ENCODE measurements around the gene TRAPPC12. TPM values are rescaled to one million over a fixed set of nuclear protein-coding genes. Genes with fewer than 3 reads are reported as not detected.

The TRAPPC12 gene
- total RNA-seq, result 10 to 100 TPM; 79.9 to 89.4 (median 84.5) TPM

DNA sequence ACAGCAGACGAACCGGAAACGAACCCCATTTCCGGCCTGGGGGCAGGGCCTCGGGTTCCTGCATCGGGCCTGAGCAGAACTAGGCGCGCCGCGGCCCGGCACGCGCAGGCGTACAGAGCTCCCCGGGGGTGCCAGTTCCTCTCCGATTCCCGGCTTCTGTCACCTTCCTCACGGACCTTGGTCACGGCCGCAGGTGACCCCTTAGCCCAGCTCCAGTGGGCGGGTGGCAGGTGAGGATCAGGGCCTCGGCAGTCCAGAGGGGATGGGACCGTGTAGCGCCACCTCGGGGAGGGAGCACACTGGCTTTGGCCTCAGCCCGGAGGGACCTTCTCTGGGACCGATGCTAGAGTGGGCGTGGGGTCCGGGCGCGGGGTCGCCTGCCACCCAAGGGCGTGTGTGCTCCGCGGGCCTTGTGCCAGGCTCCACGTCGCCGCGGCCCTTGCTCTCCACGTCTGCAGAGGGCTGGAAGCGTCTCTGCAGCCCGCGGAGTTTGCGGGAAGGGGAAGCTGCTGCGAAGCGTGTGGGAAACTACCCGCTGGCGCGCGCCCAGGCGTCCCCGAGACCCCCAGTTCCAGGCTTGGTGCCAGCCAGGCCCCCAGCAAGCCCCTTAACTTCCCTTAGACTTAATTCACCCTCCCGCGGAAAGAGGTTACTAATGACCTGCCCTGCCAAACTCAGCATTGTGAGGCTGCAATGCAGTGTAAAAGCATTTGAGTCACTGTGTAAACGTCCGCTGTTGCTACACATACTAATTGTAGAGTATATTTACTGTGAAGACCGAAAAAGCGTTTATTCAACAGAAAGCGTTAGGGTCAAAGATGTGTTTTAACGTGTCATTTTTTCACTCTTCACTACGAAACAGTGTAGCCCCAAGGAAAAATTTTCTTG lies at the start of gene TRAPPC12:
TSS of gene TRAPPC12 (plus strand) at position 48 of the 888 bp plus-strand sequence. CDS start 7,930 bp downstream, outside the sequence.
- no peaks in the 10 kb centered on the region for H3K9me3 Mint-ChIP-seq
- H3K36me3 Mint-ChIP-seq (ENCODE audit: insufficient read depth), result peaks cover 10% of the 10 kb centered on the region
- peaks cover 44% of the 10 kb centered on the region for H3K4me1 Mint-ChIP-seq (ENCODE audit: low read depth)
- peak; percentile 90 for DNase-seq
- ATAC-seq, result peak; percentile 78 to 84
- peak within 1 kb of the TSS; percentile 97 for H3K4me3 Mint-ChIP-seq
- no peaks in the 10 kb centered on the region for H3K27me3 Mint-ChIP-seq (ENCODE audit: low read depth)

- no peak for DNase-seq
- no peak overlapping the region for H3K4me3 Mint-ChIP-seq
Measured at GRCh38 chr2:3332133-3332532, 47.4 kb upstream of the TRAPPC12 start.

DNA sequence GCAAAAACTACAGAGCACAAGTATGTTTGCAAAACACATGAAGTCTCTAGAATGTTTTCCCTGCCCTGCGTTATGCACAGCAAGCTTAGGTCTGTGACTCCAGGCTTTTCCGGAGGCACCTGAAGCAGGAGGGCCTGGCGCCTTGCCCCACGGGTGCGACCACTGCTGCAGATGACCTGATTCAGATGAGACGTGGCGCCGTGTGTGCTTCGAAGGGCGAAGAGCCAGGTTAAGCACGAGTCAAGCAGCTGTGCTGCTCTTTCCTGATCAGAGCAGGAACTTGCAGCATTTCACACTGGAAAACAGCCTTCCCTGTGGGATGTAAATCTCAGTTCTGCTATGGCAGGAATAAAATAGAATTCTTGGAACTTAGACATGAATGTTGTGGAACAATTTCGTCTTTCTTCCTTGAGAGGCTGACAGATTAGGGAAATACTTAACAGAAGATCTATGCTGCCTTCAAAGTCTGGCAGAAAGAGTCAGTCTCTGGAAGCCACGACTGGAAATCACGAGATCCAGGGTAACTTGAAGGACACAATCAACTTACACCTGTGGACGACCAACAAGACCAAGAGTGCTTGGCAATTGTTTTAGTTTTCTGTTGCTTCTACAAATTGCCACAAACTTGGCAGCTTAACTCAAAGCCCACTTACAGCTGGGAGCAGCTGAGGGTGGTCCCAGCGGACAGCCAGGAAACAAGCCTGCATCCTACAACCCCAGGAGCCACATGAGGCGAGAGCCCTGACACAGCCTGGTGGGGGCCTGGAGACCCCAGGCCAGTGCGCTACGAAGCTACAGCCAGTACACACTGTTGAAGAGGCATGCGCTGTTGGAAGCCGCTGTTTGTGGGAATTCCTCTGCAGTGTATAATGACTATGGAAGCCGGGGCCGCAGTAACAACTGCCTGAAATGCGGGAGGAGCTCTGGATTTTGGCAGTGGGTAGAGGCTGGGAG lies 44.8 kb upstream of the TRAPPC12 start:
- no peaks in the 10 kb centered on the region for H3K4me1 Mint-ChIP-seq (ENCODE audit: low read depth)
- no peaks in the 10 kb centered on the region for H3K9me3 Mint-ChIP-seq
- DNase-seq, result no peak
- no peak for ATAC-seq
- H3K36me3 Mint-ChIP-seq (ENCODE audit: insufficient read depth), result peaks cover 47% of the 10 kb centered on the region
- no peaks in the 10 kb centered on the region for H3K27me3 Mint-ChIP-seq (ENCODE audit: low read depth)
- no peak overlapping the region for H3K4me3 Mint-ChIP-seq

More at GRCh38 chr2:3332133-3332532, 47.4 kb upstream of the TRAPPC12 start:
- no peaks in the 10 kb centered on the region for H3K9me3 Mint-ChIP-seq
- no peak for ATAC-seq
- H3K36me3 Mint-ChIP-seq (ENCODE audit: insufficient read depth), result peaks cover 39% of the 10 kb centered on the region
- no peaks in the 10 kb centered on the region for H3K4me1 Mint-ChIP-seq (ENCODE audit: low read depth)
- no peaks in the 10 kb centered on the region for H3K27me3 Mint-ChIP-seq (ENCODE audit: low read depth)

- H3K4me1 Mint-ChIP-seq (ENCODE audit: low read depth), result no peaks in the 10 kb centered on the region
- no peaks in the 10 kb centered on the region for H3K27me3 Mint-ChIP-seq (ENCODE audit: low read depth)
- peaks cover 35% of the 10 kb centered on the region for H3K36me3 Mint-ChIP-seq (ENCODE audit: insufficient read depth)
- ATAC-seq (no peak), DNase-seq (no peak)
- H3K4me3 Mint-ChIP-seq, result no peak overlapping the region
- no peaks in the 10 kb centered on the region for H3K9me3 Mint-ChIP-seq
Measured at GRCh38 chr2:3336844-3337243, 42.6 kb upstream of the TRAPPC12 start.

GRCh38 chr2:3338340-3338739 lies 41.2 kb upstream of the TRAPPC12 start:
- H3K36me3 Mint-ChIP-seq (ENCODE audit: insufficient read depth), result peaks cover 29% of the 10 kb centered on the region
- DNase-seq (no peak), ATAC-seq (no peak)
- H3K9me3 Mint-ChIP-seq, result no peaks in the 10 kb centered on the region
- H3K27me3 Mint-ChIP-seq (ENCODE audit: low read depth), result no peaks in the 10 kb centered on the region
- H3K4me3 Mint-ChIP-seq, result no peak overlapping the region
- no peaks in the 10 kb centered on the region for H3K4me1 Mint-ChIP-seq (ENCODE audit: low read depth)

GRCh38 chr2:3340144-3340543 lies 39.4 kb upstream of the TRAPPC12 start:
- H3K4me1 Mint-ChIP-seq (ENCODE audit: low read depth), result no peaks in the 10 kb centered on the region
- H3K9me3 Mint-ChIP-seq, result no peaks in the 10 kb centered on the region

DNA sequence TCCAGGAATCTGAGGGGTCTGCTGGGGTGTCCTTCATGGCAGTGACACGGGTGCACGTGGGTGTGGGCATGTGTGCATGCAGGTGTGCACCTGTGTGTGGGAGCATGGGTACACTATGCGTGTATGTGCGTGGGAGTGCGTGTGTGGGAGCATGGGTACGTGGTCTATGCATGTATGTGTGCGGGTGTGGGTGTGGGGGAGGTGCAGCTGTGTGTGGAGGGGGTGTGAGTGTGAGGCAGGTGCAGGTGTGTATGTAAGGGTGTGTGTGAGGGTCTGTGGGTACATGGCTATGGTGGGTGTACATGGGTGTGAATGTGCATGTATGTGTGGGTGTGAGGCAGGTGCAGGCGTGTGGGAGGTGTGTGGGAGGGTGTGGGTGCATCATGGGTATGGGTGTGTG lies 38.2 kb upstream of the TRAPPC12 start:
- Mint-ChIP-seq H3K36me3 (ENCODE audit: insufficient read depth) (peaks cover 17% of the 10 kb centered on the region), H3K4me3 (no peak overlapping the region), H3K4me1 (ENCODE audit: low read depth) (no peaks in the 10 kb centered on the region), H3K27me3 (ENCODE audit: low read depth) (no peaks in the 10 kb centered on the region), H3K9me3 (no peaks in the 10 kb centered on the region)
- ATAC-seq, result no peak
- no peak for DNase-seq

More at GRCh38 chr2:3340144-3340543, 39.4 kb upstream of the TRAPPC12 start:
- Mint-ChIP-seq H3K36me3 (ENCODE audit: insufficient read depth) (peaks cover 21% of the 10 kb centered on the region), H3K4me3 (no peak overlapping the region), H3K27me3 (ENCODE audit: low read depth) (no peaks in the 10 kb centered on the region)
- no peak for ATAC-seq
- DNase-seq, result no peak

GRCh38 chr2:3342324-3342723 lies 37.2 kb upstream of the TRAPPC12 start:
- H3K27me3 Mint-ChIP-seq (ENCODE audit: low read depth), result no peaks in the 10 kb centered on the region
- DNase-seq, result no peak
- no peak overlapping the region for H3K4me3 Mint-ChIP-seq
- H3K36me3 Mint-ChIP-seq (ENCODE audit: insufficient read depth), result peaks cover 21% of the 10 kb centered on the region
- H3K4me1 Mint-ChIP-seq (ENCODE audit: low read depth), result no peaks in the 10 kb centered on the region
- no peak for ATAC-seq
- no peaks in the 10 kb centered on the region for H3K9me3 Mint-ChIP-seq

DNA sequence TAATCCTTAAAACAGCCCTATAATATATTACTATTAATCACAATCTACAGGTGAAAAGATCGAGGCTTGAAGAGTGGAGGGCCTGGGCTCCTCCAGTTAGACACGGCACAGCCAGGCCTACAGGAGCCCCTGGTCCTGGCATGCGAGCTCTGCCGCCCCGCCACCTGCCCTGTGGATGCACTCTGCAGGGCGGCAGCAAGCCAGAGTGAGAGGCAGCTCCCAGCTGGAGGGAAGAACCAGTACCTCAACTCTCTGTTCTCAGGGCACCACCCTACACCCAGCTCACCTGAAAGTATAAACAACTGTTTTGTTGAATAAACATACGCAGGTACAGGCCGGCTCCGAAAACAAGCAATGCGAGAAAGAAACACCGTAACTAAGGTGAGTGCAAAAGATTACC lies 36.5 kb upstream of the TRAPPC12 start:
- Mint-ChIP-seq H3K36me3 (ENCODE audit: insufficient read depth) (peaks cover 22% of the 10 kb centered on the region), H3K4me3 (no peak overlapping the region), H3K9me3 (no peaks in the 10 kb centered on the region), H3K27me3 (ENCODE audit: low read depth) (no peaks in the 10 kb centered on the region), H3K4me1 (ENCODE audit: low read depth) (peaks cover 2% of the 10 kb centered on the region)
- no peak for ATAC-seq
- DNase-seq, result no peak

DNA sequence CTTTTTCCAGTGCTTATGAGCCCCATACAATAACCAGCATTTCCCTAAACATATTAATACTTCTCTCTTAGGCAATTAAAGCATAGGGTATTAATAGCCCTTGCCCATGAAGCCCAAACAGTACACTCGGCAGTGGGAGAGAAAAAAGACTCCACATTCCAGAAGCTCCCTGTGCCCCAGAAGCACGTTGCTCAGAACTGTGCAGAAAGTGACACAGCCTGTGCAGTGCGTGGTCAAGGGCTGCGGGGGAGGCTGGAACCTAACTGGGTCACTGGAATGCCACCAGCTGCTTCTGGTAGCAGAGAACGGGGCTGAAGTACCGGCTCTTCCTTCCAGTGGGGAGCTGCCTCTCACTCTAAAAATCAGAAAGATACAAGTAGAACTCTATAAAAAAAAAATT lies 34.6 kb upstream of the TRAPPC12 start:
- H3K36me3 Mint-ChIP-seq (ENCODE audit: insufficient read depth), result peaks cover 21% of the 10 kb centered on the region
- ATAC-seq (no peak), DNase-seq (no peak)
- H3K9me3 Mint-ChIP-seq, result no peaks in the 10 kb centered on the region
- no peaks in the 10 kb centered on the region for H3K27me3 Mint-ChIP-seq (ENCODE audit: low read depth)
- no peak overlapping the region for H3K4me3 Mint-ChIP-seq
- peaks cover 2% of the 10 kb centered on the region for H3K4me1 Mint-ChIP-seq (ENCODE audit: low read depth)

DNA sequence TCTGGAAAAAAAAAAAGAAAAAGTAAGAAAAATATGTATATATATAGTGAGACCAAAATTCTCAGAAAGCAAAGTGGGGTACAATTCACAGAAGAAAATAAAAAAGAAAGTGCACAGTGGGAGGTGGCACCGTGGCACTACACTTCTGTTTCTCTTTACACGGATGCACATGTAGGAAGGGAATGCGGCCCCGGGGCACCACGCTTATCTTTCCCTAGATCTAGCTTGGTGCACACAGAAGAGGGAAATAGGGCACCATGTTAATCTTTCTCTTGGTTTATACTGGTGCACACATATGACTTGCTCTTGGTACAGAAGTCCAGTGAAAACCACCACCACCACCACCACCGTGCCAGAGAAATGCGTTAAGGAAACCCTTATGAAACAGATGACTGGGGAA lies 33.9 kb upstream of the TRAPPC12 start:
- H3K36me3 Mint-ChIP-seq (ENCODE audit: insufficient read depth), result peaks cover 27% of the 10 kb centered on the region
- no peaks in the 10 kb centered on the region for H3K9me3 Mint-ChIP-seq

DNA sequence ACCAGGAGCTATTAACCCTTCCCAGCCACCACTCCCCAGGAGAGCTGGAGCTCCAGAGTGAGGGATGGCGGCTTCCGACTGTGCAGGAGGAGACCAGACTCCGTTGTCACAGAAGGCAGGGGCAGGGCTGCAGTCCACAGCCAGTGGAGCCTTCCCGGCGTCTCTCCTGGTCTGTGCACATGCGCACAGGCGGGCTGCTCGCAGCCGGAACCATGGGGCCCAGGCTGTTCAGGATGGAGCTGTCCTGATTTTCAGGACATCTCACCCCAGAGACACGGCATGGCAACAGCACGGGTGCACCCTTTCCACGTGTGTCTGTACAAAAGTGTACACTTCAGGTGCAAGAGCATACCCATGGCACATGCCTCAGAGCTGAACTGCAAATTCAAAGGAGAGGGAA lies 30.7 kb upstream of the TRAPPC12 start:
- H3K4me3 Mint-ChIP-seq, result no peak overlapping the region
- H3K36me3 Mint-ChIP-seq (ENCODE audit: insufficient read depth), result peaks cover 40% of the 10 kb centered on the region
- H3K4me1 Mint-ChIP-seq (ENCODE audit: low read depth), result peaks cover 2% of the 10 kb centered on the region
- DNase-seq (no peak), ATAC-seq (no peak)
- no peaks in the 10 kb centered on the region for H3K27me3 Mint-ChIP-seq (ENCODE audit: low read depth)
- H3K9me3 Mint-ChIP-seq, result peaks cover 4% of the 10 kb centered on the region

More for the DNA sequence above, 33.9 kb upstream of the TRAPPC12 start:
- Mint-ChIP-seq H3K4me3 (no peak overlapping the region), H3K27me3 (ENCODE audit: low read depth) (no peaks in the 10 kb centered on the region), H3K4me1 (ENCODE audit: low read depth) (peaks cover 2% of the 10 kb centered on the region)
- no peak for DNase-seq
- ATAC-seq, result no peak

GRCh38 chr2:3349211-3349693 lies 30.2 kb upstream of the TRAPPC12 start:
- peaks cover 4% of the 10 kb centered on the region for H3K9me3 Mint-ChIP-seq
- peaks cover 2% of the 10 kb centered on the region for H3K4me1 Mint-ChIP-seq (ENCODE audit: low read depth)
- peaks cover 45% of the 10 kb centered on the region for H3K36me3 Mint-ChIP-seq (ENCODE audit: insufficient read depth)
- DNase-seq (no peak), ATAC-seq (no peak)
- no peak overlapping the region for H3K4me3 Mint-ChIP-seq
- H3K27me3 Mint-ChIP-seq (ENCODE audit: low read depth), result no peaks in the 10 kb centered on the region

DNA sequence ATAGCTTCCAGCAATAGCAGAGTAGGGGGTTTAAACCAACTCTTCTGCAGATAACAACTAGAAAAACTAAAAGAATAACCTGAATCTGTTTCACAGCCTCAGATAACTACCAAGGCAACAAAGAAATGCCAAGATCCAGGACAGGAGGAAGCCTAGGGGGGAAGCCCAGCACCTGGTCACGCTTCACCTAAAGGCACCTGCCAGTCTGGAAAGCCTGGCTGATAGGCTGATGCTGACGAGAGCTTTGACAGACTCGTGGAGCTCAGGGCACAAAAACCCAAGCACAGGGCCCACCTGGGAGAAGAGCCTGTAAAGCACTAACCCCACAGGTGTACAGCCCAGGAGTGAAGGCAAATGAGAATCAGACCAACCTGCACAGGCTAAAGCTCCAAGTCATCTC lies 24.5 kb upstream of the TRAPPC12 start:
- peaks cover 4% of the 10 kb centered on the region for H3K9me3 Mint-ChIP-seq
- peaks cover 16% of the 10 kb centered on the region for H3K4me1 Mint-ChIP-seq (ENCODE audit: low read depth)
- no peaks in the 10 kb centered on the region for H3K27me3 Mint-ChIP-seq (ENCODE audit: low read depth)

More for the DNA sequence above, 24.5 kb upstream of the TRAPPC12 start:
- peaks cover 35% of the 10 kb centered on the region for H3K36me3 Mint-ChIP-seq (ENCODE audit: insufficient read depth)
- no peak for DNase-seq
- no peak for ATAC-seq
- H3K4me3 Mint-ChIP-seq, result no peak overlapping the region

All from activated T-cell treated with anti-CD3 and anti-CD28 coated beads, Interleukin-2, amount 50 U/mL, for 4 hours (primary cell).